ENCODE data around the gene CADPS2.
A peak's percentile ranks its signal among the peaks of the same experiment; 100 is the strongest.

CADPS2 gene

DNA sequence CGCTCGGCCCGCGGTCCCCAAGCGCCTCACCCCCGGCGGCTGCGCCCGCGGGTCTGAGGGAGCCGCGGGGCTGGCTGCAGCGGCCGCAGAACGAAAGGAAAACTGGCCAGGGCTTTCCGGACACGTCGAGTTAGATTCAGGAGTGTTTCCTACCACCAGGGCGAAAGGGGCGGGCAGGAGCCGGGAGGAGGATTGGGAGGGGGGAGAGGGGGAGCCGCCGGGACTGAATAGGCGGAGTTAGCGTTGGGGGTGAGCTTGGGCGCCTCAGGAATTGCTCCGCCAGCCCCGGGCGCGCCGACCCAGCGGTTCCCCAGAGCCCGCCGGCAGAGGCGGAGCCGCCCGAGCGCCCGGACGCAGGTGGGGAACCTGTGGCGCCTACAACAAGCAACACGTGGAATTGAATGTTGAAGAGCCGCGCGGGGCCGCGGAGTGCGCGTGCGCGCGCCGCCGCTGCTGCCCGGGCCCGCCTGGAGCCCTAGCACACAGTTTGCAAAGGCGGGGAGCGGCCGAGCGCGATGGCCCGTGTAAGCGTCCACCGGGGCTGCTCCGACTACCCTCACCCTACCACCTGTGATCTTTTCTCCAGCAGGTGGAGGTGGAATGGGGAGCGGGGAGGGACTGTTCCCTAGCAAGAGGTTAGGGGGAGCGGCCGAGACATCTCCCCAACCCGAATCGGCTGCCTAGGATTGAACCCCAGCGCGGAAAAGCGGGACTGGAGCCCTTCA lies at the start of gene CADPS2:
Gene CADPS2 (minus strand): TSS at position 104 of the 725 bp plus-strand sequence. CDS start 123 bp downstream, outside the sequence.
- peak; percentile 92 for DNase-seq

DNA sequence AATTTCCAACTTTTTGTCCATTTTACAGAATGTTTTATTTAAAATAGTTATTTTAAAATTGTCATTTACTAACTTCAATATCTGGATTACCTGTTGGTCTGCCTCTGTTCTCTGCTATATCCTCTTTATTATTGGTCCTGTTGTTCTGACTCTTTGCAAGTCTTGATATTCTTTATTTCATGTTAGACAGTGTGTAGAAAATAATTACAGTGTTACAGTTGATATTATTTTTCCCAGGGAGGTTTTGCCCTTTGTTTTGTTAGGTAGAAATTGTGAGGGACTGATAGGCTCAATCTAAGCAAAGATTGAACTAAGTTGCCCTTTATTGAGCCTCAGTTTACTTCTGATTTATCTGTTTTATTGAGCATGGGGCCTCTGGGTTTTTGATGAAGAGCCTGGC lies 49.4 kb upstream of the CADPS2 start:
- no peak for DNase-seq

DNA sequence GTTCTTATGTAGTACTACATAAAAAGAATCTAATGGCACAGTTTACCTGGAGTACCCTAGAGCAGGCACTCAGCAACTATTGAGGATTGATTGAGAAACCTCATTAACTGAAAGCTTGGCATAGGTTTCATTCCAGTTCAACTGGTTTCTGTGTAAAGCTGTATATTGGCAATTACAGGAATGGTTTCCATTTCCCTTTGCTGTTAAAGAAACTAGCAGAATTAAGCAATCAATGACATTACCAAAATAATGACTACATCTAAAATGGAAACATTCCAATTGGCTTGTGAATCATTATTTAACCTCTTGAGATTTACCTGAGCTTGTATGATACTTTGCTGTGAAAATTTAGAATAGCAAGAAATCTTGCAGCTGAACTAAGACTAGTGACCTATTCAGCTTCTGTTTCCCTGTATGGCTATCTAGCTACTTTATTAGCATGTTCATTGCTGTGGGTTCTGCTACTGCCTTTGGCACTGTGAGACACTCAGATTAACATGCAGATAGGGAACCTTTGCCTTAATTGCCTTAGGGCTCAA lies 33.5 kb upstream of the CADPS2 start:
- DNase-seq, result no peak

DNA sequence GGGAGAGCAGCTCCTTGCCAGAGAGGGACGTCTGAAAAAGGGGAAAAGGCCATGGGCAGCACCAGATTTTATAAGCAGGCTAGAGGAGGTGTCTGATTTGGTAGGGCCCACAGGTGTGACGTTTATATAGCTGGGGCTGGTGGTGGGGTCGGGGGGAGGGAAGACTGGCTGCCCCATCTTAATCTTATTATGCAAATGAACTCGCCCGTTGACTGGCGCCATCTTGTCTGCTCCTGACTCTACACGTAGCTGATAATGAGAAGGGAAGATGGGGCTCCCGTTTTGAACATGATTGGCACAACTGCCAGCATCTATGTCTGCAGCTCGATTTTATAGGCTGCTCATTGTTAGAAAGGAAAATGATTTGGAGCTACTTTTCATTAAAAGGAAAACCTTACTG lies 28.6 kb upstream of the CADPS2 start:
- no peak for DNase-seq

DNA sequence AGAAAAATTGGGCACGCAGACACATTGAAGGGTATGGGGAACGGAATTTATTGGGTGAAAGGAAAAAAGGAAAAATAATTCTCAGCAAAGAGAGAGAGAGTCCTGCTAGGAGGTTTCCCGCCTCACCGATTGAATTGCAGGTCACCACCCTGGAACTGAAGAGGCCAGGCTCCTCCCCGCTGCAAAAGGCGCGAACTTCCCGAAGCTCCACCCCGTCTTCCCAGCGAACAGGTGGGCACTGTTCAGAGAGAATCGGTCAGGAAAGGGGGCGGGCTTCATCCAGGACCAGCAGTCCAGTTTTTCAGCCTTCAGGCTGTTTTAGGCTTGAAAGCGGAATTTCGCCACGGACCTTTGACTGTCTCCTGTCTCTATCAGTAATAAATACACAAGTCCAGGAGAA lies 27.3 kb upstream of the CADPS2 start:
- no peak for DNase-seq

DNA sequence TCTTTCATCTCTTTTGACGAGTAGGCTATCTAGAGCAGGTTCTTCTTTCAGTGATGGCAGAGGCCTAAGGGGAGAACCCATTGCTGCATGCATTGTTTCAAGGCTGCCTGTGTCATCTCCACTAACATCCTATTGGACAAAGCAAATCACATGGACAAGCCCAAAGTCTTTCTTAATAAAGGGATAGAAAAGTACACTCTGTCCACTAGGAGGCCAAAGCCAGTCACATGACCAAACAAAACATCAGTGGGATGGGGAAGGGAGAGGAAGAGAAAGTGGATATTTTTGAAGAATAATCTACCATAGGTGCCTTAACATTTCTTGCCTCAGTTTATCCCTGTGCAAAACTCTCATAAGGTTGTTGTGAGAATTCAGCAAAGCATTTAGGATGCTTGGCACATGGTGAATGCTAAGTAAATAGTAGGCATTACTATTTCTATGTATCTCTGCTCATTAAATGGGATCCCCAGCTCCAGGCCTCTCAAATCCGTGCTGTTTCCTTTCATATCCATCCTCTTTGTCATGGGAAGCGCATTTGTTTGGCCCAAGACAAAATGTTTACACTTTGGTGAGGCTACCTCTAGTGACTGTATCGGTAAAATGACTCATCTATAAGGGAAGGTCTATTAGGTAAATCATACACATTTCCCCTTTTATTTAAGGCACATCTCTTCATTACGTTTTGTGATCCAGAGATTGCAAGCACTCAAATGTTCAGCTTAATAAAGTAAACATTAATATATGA lies 16.7 kb upstream of the CADPS2 start:
- DNase-seq, result no peak

DNA sequence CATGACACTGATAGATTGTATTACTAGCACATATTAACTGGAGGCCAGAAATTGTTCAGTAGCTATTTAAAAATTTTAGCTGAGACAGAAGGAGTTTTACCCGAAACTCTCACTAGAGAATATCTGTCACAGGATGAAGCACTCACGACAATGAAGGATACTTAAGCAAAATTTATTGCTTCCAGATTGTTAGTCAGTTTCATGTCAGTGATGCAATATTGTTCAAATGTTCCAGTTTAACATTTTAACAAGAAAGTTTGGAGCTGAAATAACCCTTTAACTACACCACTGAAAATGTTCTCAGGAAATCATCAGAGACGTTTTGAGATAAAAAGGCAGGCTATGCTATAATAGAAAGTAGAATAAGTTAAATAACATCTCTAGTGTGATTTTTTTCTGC lies 15.0 kb upstream of the CADPS2 start:
- DNase-seq, result no peak

DNA sequence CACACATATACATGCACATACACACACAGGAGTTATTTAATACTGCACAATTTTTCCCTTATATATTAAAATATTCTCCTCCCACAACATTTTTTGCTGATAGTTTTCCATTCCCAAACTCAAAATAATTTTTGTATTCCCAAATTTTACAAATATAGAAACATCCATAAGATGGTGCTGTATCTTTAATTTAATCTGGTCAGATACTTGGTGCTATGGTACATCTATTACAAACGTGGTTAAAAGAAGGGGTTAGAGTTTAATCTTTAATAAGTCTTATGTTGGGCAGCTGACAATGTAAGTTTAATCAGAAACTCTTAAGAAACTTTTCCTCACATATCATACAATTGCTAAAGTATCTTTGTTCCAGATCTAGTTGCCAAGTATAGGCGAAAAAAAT lies 10.2 kb upstream of the CADPS2 start:
- DNase-seq, result no peak

DNA sequence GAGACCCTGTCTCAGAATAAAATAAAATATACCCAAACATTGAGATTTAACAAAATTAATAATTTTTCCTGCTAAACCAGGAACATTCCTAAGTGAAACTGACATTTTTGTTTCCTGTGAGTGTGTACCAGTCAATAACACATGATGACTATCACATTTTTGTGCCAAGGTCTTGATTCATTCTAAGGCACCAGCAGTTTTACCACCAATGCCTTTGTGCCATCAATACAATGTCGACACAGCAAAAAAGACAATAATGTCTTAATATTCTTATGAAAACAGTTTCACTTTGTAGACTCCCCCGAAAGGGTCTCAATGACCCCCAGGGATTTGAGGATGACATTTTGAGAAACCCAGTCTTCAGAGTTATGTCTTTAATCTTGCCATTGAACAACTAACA lies 7.2 kb upstream of the CADPS2 start:
- DNase-seq, result no peak

DNA sequence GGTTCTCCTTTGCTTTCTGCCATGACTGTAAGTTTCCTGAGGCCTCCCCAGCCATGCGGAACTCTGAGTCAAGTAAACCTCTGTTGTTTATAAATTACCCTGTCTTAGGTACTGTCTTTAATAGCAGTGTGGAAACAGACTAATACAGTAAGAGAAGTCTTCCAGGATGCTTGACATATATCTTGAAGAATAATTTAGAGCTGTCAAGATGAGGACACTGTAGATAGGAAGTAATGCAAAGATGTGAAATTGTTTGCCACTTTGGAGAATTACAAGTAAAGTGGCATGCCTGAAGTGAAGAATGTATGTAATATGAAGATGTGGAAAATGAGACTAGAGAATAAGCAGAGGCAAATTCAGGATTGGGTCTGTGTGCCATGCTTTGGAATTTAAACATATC lies 2.9 kb upstream of the CADPS2 start:
- no peak for DNase-seq

DNA sequence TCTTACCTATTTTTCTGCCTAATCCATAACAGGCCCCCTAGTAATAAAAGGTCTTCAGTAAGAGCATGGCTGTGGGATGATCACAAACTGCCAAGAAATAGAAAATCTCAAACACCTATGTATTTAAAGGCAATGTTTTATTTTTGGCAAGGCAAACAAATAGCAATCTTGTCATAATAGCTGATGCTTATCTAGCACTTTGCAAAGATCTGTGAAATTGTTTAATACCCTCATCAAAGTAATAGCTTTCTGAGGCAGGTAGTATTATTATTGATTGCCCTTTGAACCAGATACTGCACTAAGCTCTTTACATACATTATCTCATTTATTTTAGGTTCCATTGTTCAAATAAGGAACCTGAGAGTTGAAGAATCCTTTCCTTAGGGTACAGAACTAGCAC lies 1.6 kb upstream of the CADPS2 start:
- no peak for DNase-seq

DNA sequence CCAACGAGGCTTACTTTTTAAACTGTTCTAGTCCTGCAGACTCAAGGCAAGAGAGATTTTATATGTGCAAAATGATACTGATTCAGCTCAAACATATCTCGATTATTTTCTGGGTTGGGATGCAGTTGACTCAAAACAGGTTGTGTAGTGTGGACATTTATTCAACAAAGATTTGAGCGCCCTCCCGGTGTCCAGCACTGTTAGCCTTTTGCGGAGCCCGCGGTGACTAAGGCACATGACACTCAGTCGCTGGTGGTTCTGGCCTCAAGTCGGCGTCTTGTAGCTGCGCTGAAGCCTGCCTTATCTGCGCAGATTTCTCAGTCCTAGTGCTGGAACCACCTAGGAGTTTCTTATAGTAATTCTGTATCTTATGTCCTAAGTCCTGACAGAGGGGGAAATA lies 938 bp upstream of the CADPS2 start:
- DNase-seq, result peak; percentile 64

DNA sequence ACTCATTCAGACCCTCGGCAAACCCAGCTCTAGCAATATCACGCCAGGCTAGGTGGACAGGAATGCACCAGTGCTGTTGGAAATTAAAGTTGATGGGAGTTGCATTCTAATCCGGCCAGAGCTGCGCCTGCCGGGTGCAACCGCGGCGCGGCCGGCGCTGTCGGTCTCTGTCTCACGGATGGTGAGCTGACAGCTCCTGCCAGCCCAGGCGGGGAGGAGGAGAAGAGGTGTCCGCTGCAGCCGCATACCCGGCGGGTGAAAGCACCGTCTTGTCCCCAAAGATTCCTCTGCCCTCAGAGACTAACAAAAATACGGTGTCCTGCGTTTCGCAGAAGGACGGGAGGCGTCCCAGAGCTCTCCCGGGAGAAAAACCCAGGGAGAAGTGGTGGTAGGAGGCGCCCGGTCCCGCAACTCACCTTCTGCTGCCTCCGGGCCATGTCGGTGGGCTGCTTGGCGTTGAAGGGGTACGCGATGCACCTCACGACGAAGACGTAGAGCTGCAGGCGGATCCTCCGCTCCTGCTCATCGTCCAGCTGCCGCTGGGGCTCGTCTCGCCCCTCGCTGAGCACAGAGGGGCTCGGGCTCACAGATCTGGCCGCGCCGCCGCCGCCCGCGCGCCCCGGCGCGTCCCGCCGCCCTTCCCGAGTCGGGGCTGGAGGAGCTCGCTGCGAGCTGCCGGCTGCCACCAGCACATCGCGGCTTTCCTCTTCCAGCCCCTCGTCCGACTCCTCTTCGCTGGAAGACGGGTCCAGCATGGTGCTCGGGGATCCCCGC lies 490 bp downstream of the CADPS2 start:
- DNase-seq, result peak; percentile 42

DNA sequence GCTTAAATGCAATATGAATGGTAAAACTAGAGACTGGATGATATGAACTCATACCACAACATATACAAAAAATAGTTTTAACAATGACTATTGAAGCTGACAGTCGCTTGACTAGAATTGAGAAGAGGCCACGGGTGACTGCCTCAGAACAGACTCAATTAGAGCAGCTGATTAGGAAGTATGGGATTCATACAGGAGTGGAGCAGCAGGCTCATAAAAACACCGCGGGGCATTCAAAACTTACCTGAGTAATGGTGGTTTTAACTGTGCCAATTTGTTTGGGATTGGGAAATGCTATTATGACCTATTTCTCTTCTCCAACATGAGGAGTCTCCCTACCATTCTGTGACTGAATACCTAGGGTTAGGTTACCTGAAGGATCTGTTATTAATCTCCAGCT lies 2.1 kb downstream of the CADPS2 start:
- DNase-seq, result peak; percentile 98

DNA sequence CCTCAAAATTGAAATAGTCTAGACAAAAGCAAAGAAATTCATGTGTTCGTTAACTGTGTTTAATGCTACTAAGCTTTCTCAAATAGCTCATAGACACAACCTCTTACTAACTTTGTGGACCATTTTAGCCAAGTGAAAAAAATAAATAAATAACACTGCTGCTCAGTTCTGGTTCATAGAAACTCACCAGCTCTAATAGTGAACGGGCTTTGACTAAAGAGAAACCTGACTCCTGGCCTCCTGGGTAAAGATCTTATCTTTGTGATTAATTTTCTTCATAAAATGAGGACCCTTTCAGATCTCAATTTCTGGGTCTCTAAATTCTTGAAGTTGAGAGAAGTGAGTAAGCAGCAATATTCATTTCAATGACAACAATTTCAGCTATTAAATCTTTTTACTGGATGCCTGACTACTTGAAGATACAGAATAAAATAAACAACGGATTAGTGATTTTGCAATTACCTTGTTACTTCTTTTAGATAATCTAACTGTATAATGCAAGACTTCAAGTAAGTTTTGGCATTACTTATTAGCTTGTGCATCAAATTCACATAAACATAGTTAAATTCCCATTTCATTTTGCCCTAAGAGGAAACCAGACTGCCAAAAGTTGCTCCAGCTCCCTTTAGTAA lies 3.1 kb downstream of the CADPS2 start:
- DNase-seq, result peak; percentile 47

DNA sequence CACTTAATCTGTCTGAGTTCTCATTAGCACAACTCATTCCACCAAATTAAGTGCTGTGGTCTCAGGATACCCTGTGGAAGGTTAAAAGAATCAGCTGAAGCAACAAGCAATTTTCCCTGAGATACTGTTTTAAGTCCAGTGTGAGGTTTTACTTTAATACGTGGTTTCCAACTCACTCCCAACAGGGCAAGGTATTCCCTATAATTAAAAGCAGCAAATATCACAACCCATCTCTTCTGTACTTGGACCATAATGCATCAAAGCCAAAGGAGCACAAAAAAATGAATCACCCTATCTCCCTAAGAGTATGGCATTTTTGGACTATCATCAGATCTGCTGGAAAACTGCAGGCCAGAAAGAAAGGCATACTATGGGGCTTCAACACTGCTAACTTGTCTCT lies 4.9 kb downstream of the CADPS2 start:
- DNase-seq, result no peak

DNA sequence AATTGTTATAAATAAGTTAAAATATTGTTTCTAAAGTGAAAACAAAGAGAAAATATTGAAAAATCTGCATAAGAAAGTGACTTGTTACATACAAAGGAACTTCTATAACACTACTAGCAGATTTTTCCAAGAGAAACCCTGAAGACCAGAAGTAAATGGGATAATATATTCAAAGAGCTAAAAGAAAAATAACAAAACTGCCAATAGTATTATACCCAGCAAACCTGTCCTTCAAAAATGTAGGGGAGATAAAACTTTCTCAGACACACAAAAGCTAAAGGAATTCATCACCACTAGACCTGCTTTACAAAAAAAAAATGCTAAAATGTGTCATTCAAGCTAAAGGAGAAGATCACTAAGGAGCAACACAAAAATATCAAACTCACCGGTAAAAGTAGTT lies 17.0 kb downstream of the CADPS2 start:
- no peak for DNase-seq

DNA sequence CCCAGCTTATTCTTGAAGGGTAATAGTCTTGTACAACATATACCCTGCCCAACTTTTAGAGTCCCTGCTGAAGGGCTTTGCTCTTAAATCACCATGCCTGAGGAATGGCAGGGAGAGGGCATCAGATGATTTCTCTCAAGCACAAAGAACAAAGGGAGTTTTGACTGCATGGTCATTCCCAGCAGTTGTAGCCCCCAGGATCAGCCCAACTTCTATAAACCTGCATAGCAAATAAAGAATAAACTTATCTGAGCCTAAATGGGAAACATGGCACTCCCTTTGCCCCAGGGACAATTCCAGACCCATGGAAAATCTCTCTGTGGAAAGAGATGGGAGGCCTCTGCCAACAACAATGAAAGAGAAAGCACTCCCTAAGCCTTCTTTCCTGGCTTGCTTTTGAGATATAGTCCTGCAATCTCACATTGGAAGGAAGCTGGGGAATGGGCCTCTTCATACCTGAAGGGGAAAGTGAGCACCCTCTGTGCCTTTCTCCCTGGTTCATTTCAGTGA lies 18.7 kb downstream of the CADPS2 start:
- no peak for DNase-seq

DNA sequence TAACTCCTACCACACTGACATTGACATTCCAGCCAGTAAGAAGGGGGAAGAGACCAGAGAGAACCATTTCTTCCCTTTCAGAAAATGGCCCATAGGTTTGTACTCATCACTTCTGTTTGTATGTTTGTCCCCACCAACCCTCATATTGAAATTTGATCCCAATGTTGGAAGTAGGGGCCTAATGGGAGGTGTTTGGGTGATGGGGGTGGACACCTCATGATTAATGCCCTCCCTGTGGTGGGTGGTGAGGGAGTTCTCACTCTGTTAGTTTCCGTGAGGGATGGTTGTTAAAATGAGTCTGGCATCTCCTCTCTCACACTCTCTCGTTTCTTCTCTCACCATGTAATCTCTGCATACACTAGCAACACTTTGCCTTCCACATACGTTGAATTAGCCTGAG lies 21.4 kb downstream of the CADPS2 start:
- no peak for DNase-seq

DNA sequence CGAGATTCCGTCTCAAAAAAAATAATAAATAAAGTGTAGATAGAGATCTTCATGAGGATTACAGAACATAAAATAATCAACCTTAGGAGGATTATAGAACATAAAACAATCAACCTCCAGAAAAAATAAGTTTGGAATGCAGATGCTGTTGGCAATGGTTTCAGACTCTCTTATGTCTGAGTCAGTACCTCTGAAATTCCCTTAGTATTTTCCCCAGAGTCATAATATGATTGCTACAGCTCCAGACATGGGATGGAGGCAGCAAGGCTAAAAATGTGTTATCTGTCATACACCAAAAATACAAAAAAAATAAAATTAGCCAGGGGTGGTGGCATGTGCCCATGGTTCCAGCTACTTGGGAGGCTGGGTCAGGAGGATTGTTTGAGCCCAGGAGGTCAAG lies 22.2 kb downstream of the CADPS2 start:
- DNase-seq, result no peak

DNA sequence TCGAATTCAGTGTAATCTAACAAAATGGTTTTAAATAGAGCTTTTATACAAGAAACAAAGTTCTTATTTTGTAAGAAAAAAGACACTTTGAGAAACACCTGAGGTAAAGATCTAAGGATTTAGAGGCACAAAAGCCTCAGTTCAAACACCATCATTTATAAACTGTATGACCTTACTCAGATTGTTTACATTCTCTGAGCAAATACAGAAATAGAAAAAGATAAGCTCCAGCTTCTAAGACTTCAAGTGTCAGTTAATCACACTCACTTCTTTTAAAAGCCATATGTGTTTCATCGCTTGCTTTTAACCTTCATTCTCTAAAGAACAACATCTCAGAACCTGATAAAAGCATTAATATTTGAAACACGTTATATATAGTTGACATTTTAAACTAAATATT lies 27.9 kb downstream of the CADPS2 start:
- no peak for DNase-seq

DNA sequence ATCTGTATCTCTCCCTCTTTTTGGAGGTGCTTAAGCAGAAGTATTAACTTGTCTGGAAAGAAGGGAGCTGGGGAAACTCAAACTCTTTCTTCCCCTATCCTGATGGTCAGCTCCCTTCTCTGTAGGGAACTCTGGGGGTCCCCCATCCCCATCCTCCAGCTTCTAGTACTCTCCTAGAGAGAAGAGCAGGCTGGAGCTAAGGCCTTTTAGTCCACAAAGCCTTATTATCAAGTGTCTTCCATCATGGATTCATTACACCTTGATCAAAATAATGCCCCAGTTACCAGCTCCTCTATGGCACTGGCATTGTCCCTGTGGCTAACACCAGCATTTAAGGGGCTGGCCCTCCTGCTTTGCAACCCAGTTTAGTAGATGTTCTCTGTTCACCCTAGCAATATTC lies 35.7 kb downstream of the CADPS2 start:
- DNase-seq, result no peak

DNA sequence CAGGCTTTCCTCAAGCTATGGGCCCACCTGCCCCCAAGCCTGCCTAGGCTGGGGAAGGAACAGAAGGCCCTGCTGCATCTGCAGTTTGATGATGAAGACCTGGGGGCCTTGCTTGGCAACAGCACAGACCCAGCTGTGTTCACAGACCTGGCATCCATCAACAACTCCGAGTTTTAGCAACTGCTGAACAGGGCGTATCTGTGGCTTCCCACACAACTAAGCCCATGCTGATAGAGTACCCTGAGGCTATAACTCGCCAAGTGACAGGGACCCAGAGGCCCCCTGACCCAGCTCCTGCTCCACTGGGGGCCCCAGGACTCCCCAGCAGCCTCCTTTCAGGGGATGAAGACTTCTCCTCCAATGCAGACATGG lies 36.3 kb downstream of the CADPS2 start:
- no peak for DNase-seq

Measured in NCI-H748 treated with DMSO at 0.1 percent for 48 hours (cell line).